ENCODE results near the gene NOX4. TPM values are rescaled to one million over a fixed set of nuclear protein-coding genes. Genes with fewer than 3 reads are reported as not detected.

Gene NOX4
- total RNA-seq, 1 experiment from 2014 or later, result 3.0 TPM

- no peaks in the 10 kb centered on the region; a peak in 1 of 5 replicates for H3K9me3 Mint-ChIP-seq
- Histone ChIP-seq H3K23ac (ENCODE audit: insufficient read length, low read depth, low read length) (no peak overlapping the region), H2BK15ac (ENCODE audit: low read depth, low read length) (no peak overlapping the region), H3K4me2 (ENCODE audit: insufficient read depth, insufficient read length, low read length) (no peak overlapping the region), H3K4ac (ENCODE audit: low read depth, low read length) (no peak overlapping the region), H3K79me2 (ENCODE audit: insufficient read depth, low read length) (no peaks in the 10 kb centered on the region; the same call in 1 of the 2 replicates), H4K91ac (ENCODE audit: insufficient read length, low read depth, low read length) (no peak overlapping the region), H2AFZ (ENCODE audit: low read length) (no peak overlapping the region), H2BK5ac (ENCODE audit: insufficient read length, low read length) (no peak overlapping the region), H2BK120ac (ENCODE audit: low read depth, low read length, poor library complexity, severe bottlenecking) (no peak overlapping the region), H3K23me2 (ENCODE audit: insufficient read length, low read depth, low read length, poor library complexity, severe bottlenecking) (no peaks in the 10 kb centered on the region), H3K79me1 (ENCODE audit: insufficient read depth, low read depth, low read length, poor library complexity, severe bottlenecking) (no peaks in the 10 kb centered on the region), H2BK20ac (ENCODE audit: low read depth, low read length, poor library complexity, severe bottlenecking) (no peak overlapping the region), H3K27ac (ENCODE audit: insufficient read length, low read depth, low read length) (no peak overlapping the region), H3K9ac (ENCODE audit: extremely low read depth, insufficient read length, low read length) (no peak overlapping the region), H3K56ac (ENCODE audit: insufficient read length, low read depth, low read length) (no peak overlapping the region), H2BK12ac (ENCODE audit: insufficient read length, low read depth, low read length) (no peak overlapping the region), H4K20me1 (ENCODE audit: control insufficient read depth, insufficient read depth, insufficient read length) (no peaks in the 10 kb centered on the region), H4K8ac (replicated peaks; ENCODE audit: insufficient read length, low read depth, low read length) (no peak overlapping the region), H2AK5ac (ENCODE audit: insufficient read length, low read length) (no peak overlapping the region), H3K18ac (ENCODE audit: insufficient read length, low read depth, low read length) (no peak overlapping the region), H3T11ph (ENCODE audit: low read length) (no peak overlapping the region), H4K5ac (ENCODE audit: insufficient read length, low read depth, low read length) (no peak overlapping the region), H3K14ac (ENCODE audit: insufficient read depth, low read length) (no peak overlapping the region), H3K27me3 (ENCODE audit: insufficient read depth, low read length) (no peaks in the 10 kb centered on the region), H3K4me1 (ENCODE audit: insufficient read depth, low read length) (no peaks in the 10 kb centered on the region), H3K9me3 (ENCODE audit: control insufficient read depth, low read depth, low read length) (no peaks in the 10 kb centered on the region)
- no peak for DNase-seq
- no peak for TF ChIP-seq CTCF (conservative IDR thresholded peaks at IDR 0.05)
- no peaks in the 10 kb centered on the region; a peak in 1 of 7 replicates for H3K36me3 Mint-ChIP-seq (ENCODE audit: insufficient read depth in 1 of 3, low read depth in 3 of 3)
- H3K4me1 Mint-ChIP-seq, result no peaks in the 10 kb centered on the region
- H3K27me3 Mint-ChIP-seq (ENCODE audit: low read depth), result no peaks in the 10 kb centered on the region
- WGBS (ENCODE audit: extremely low coverage, insufficient read length, low lambda C conversion rate), result no CpG with 5 or more reads among the region's 2 CpGs
- no peak overlapping the region for H3K4me3 Mint-ChIP-seq
- no peak overlapping the region for H3K27ac Mint-ChIP-seq
Observed at GRCh38 chr11:89458716-89459115, 32.5 kb downstream of the NOX4 start.
